ENCODE measurements around the gene PURA.

GRCh38 chr5:140094889-140095288, 19.0 kb upstream of the PURA start:
- no peak for TF ChIP-seq POLR2AphosphoS5 (IDR thresholded peaks at IDR 0.05)
- no peak for TF ChIP-seq CTCF (IDR thresholded peaks at IDR 0.05 in 8 of 11, conservative IDR thresholded peaks at IDR 0.05 in 3 of 11)

All from spleen (tissue), 7 donors.